SK-N-MC (cell line): ENCODE data around the gene FAM114A1.

ENCODE experiments used
- DNase-seq: peaks from one replicate; pipeline ENCODE4 v3.0.0-alpha.2; 2011; ENCODE audit warnings: low read depth, low spot score
- H3K27ac ChIP-seq: fragments of 200-600 bp; sonication (generic); 2 replicates; pipeline ENCODE4 v1.5.1; 2016; ENCODE audit warnings: mixed run types
- H3K36me3 ChIP-seq: fragments of 200-600 bp; sonication (generic); 2 replicates; pipeline ENCODE4 v1.6.1; 2017; ENCODE audit warnings: antibody characterized with exemption, low read length, mixed read lengths; ENCODE audit not compliant: insufficient read depth
- H3K4me3 ChIP-seq: fragments of 200-600 bp; sonication (generic); 2 replicates; pipeline ENCODE4 v1.5.1; 2016
- H3K9ac ChIP-seq: fragments of 200-600 bp; sonication (generic); 2 replicates; pipeline ENCODE4 v1.8.0; 2017; ENCODE audit warnings: mixed run types, mixed read lengths; ENCODE audit not compliant: insufficient read length
- H3K9me3 ChIP-seq: fragments of 200-600 bp; sonication (generic); 2 replicates; pipeline ENCODE4 v1.6.1; 2017; ENCODE audit warnings: low read depth, mild to moderate bottlenecking, antibody characterized with exemption, low read length, moderate library complexity, mixed read lengths
- EZH2 ChIP-seq: fragments of 200-600 bp; sonication (generic); IDR thresholded peaks from one replicate; pipeline ENCODE4 v1.6.1; 2017; ENCODE audit warnings: antibody characterized with exemption
- FOXP2 ChIP-seq: optimal IDR thresholded peaks from 2 replicates; pipeline ENCODE3; 2011; ENCODE audit warnings: mild to moderate bottlenecking, moderate library complexity; ENCODE audit not compliant: insufficient read depth; ENCODE audit errors: extremely low read length, control extremely low read depth
- POLR2AphosphoS5 ChIP-seq: IDR thresholded peaks from 2 replicates; pipeline ENCODE4 v1.6.1; 2012; ENCODE audit warnings: mild to moderate bottlenecking, low read depth, low read length, borderline replicate concordance

The FAM114A1 gene

DNA sequence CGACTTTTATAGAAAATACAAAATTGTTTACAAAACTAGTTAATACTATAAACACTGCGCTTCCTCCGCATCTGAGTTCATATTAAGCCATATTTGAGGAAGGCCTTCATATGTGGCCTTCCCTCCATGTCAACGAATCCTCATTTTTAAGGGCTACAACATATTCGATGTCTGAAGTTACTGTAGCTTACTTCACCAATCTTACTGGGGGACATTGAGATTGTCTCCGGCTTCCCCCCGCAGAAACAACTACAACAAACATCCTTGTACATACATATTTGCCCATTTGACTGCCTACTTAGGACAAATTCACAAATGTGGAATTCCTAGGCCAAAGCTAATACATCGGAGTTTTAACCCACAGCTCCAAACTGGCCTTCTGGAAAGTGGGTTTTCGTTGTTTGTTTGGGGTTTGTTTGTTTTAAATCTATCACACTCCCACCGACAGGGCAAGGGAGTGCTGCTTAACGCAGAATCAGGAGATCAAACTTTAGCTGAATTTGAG lies 581 bp upstream of the FAM114A1 start:
- H3K36me3 ChIP-seq: no peaks in the 10 kb centered on the region
- no peak overlapping the region for H3K9ac ChIP-seq
- no peak overlapping the region for H3K4me3 ChIP-seq
- DNase-seq: no peak
- H3K27ac ChIP-seq: no peak overlapping the region
- TF ChIP-seq POLR2AphosphoS5 (no peak), FOXP2 (no peak), EZH2 (no peak)
- no peaks in the 10 kb centered on the region for H3K9me3 ChIP-seq

DNA sequence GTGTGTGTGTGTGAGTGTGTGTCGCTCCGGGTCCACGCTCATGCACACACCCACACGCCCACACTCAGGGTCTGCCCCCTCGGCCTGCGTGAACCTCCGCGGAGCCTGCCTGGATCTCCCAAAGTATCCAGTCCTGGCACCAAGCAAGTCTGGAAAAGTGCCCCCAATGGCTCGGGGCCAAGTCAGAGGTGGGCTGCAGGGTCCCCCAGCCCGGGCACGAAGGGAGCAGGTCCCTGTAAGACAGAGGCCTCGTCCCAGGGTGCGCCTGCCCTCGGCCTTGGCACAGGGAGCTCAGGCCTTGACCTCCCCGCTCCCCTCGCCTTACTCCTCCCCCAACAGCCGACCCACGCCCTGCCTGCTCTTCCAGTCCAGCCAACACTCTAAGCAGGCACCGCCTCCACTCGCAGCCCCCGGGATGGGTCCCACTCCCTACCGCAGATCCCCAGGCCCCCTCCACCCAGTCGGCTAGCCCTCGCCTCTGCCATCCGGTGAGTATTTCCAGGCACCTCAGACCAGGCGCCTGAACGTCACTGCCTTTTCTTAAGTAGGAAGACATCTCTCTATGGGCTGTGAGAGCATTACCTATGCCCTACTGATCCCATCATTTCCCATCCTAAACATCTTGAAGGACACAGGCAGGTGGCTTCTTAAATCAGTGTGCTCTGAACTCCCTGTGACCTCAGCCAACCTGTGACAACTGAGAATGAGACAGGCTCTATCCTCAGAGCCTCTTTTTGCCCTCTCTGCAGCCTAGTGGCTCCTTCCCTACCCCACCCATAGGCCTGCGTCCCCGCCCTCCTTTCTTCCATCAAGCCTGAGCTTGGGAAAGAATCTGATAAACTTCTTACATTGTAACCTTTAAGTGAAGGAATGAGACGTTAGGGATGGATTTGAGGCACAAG lies 704 bp downstream of the FAM114A1 start:
- H3K27ac ChIP-seq: no peak overlapping the region
- no peaks in the 10 kb centered on the region for H3K36me3 ChIP-seq
- DNase-seq: no peak
- H3K4me3 ChIP-seq: no peak overlapping the region
- H3K9me3 ChIP-seq: no peaks in the 10 kb centered on the region
- no peak overlapping the region for H3K9ac ChIP-seq
- TF ChIP-seq POLR2AphosphoS5: no peak
- TF ChIP-seq FOXP2: no peak
- TF ChIP-seq EZH2: no peak

GRCh38 chr4:38869511-38869910 lies 1.9 kb downstream of the FAM114A1 start:
- no peaks in the 10 kb centered on the region for H3K36me3 ChIP-seq
- H3K4me3 ChIP-seq: no peak overlapping the region
- DNase-seq: no peak
- no peak overlapping the region for H3K9ac ChIP-seq
- H3K9me3 ChIP-seq: no peaks in the 10 kb centered on the region
- TF ChIP-seq POLR2AphosphoS5: no peak
- no peak for TF ChIP-seq EZH2
- no peak for TF ChIP-seq FOXP2
- H3K27ac ChIP-seq: no peak overlapping the region

DNA sequence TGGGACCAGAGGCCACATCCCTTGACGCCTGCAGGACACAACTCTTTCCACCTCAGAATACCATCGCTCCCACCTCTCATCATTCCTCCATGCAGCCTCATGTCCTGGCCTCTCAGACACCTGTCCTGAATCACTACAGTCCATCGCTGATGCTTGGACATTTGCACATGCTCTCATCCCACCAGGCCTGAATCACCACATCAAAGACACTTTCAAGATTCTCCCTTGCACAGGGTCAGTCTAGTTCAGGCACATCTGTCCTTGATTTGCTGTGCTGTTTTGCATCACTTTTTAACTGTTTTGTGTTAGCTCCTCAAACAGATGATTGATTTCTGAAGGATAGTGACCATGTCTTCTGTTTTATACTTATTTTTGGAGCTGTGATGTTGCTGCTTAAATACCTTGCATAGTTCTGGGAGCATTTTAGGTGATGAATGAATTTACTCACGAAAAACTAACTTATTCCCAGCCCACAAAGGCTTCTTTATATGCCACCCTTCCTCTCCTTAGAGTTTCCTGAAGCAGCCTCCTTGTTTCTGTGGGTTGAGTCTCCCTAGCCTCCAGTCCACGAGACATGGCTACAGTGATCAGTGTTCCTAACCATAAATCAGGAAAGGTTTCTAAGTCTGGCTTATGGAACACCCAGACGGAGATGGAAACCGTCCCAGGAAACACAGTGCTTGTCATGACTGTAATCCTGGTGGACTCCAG lies 2.6 kb downstream of the FAM114A1 start:
- no peak overlapping the region for H3K27ac ChIP-seq
- DNase-seq: no peak

GRCh38 chr4:38871593-38871992 lies 4.0 kb downstream of the FAM114A1 start:
- Histone ChIP-seq H3K9ac (no peak overlapping the region), H3K4me3 (no peak overlapping the region), H3K27ac (no peak overlapping the region), H3K9me3 (no peaks in the 10 kb centered on the region), H3K36me3 (no peaks in the 10 kb centered on the region)
- DNase-seq: no peak
- TF ChIP-seq EZH2: no peak
- TF ChIP-seq FOXP2: no peak
- no peak for TF ChIP-seq POLR2AphosphoS5

More for the DNA sequence above, 2.6 kb downstream of the FAM114A1 start:
- no peak overlapping the region for H3K4me3 ChIP-seq
- no peak overlapping the region for H3K9ac ChIP-seq
- H3K9me3 ChIP-seq: no peaks in the 10 kb centered on the region
- no peak for TF ChIP-seq EZH2
- TF ChIP-seq POLR2AphosphoS5: no peak
- TF ChIP-seq FOXP2: no peak
- no peaks in the 10 kb centered on the region for H3K36me3 ChIP-seq

DNA sequence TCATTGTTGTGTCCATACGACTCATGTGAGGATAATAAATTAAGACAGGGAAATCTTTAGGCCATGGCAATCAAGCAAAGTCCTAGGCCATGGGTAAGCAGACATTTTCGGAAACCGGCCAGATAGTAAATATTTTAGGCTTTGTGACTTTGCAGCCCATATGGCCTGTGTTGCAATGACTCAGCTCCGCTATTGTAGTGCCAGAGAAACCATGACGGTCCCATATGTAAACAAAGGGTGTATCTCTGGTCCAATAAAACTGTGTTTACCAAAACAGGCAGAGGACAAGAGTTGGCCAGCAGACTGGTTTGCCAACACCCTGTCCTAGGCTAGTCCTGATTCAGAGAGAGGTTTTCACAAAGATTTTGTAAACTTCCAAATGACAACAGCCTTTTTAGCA lies 5.0 kb downstream of the FAM114A1 start:
- Histone ChIP-seq H3K9ac (no peak overlapping the region), H3K4me3 (no peak overlapping the region), H3K36me3 (no peaks in the 10 kb centered on the region), H3K27ac (no peak overlapping the region), H3K9me3 (no peaks in the 10 kb centered on the region)
- DNase-seq: no peak
- no peak for TF ChIP-seq POLR2AphosphoS5
- TF ChIP-seq EZH2: no peak
- no peak for TF ChIP-seq FOXP2

DNA sequence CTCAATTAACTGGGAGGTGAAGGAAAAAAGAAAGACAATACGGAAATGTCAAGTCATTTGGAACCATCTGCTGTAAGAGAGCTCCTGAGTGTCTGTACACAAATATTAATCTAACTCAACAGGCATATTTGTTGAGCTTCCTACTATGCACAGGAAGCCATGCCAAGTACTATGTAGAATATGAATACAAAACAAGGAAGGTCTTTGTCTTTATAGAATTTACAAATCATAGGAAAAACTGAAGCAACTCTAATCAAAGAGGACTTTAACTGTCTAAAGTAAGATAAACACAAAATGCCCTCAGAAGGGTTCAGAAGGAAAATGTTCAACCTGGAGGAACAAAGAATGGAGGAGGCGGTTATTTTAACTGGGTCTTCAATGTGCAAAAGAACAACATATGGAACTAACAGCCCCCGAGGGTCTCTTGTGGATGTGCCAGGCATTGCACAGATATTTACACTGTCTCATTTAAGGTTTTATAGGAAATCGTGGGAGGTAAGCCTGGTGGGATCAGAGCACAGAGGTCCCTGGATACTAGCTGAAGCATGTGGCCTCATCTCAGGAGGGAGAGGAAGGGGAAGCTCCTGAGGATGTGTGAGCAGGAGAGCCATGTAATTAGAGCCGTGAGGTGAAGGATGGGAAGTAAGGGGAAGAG lies 5.8 kb downstream of the FAM114A1 start:
- no peak overlapping the region for H3K27ac ChIP-seq
- H3K4me3 ChIP-seq: no peak overlapping the region
- H3K9me3 ChIP-seq: no peaks in the 10 kb centered on the region
- DNase-seq: no peak
- no peaks in the 10 kb centered on the region for H3K36me3 ChIP-seq
- H3K9ac ChIP-seq: no peak overlapping the region
- TF ChIP-seq EZH2 (no peak), POLR2AphosphoS5 (no peak), FOXP2 (no peak)

DNA sequence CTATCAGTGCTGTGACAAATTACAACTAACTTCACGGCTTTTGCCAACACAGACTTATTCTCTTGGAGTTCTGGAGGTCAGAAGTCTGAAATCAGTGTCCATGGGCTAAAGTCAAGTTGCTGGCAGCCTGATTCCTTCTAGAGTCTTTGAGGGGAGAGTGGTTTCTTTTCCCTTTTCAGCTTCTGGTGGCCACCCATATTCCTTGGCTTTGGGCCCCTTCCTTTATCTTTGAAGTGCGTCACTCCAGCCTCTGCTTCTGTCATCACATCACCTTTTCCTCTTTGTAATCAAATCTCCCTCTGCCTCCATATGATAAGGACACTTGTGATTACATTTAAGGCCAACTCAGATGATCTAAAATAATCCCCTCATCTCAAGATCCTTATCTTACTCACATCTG lies 9.0 kb downstream of the FAM114A1 start:
- Histone ChIP-seq H3K9ac (no peak overlapping the region), H3K36me3 (no peaks in the 10 kb centered on the region), H3K27ac (no peak overlapping the region), H3K9me3 (no peaks in the 10 kb centered on the region), H3K4me3 (no peak overlapping the region)
- DNase-seq: no peak
- TF ChIP-seq POLR2AphosphoS5 (no peak), FOXP2 (no peak), EZH2 (no peak)
